Activated naive CD4-positive, alpha-beta T cell treated with anti-CD3 and anti-CD28 coated beads for 36 hours (primary cell): Measurements from ENCODE around the gene GET3. TPM values are rescaled to one million over a fixed set of nuclear protein-coding genes. Genes with fewer than 3 reads are reported as not detected.

Source experiments
- CTCF ChIA-PET: fragments of 350-600 bp; sonication (Branson Sonifier 250); formaldehyde crosslinking; loops from one replicate; lab custom pipeline; 2021; ENCODE audit warnings: antibody characterized with exemption; lab: Charles Lee
- DNase-seq: peaks from one replicate; pipeline ENCODE4 v3.0.0-alpha.2; 2020
- H3K27ac Mint-ChIP-seq: one replicate; pipeline ENCODE4 v1.8.0; 2021; ENCODE audit warnings: mild to moderate bottlenecking, mixed read lengths
- H3K27me3 Mint-ChIP-seq: one replicate; pipeline ENCODE4 v1.8.0; 2021; ENCODE audit warnings: low read depth, mixed read lengths
- H3K36me3 Mint-ChIP-seq: one replicate; pipeline ENCODE4 v1.8.0; 2021; ENCODE audit warnings: low read depth, mixed read lengths
- H3K4me1 Mint-ChIP-seq: one replicate; pipeline ENCODE4 v1.8.0; 2021; ENCODE audit warnings: low read depth, mixed read lengths
- H3K4me3 Mint-ChIP-seq: one replicate; pipeline ENCODE4 v1.8.0; 2021; ENCODE audit warnings: mild to moderate bottlenecking, moderate library complexity, mixed read lengths
- H3K9me3 Mint-ChIP-seq: one replicate; pipeline ENCODE4 v1.8.0; 2021; ENCODE audit warnings: mixed read lengths
- intact Hi-C: fragments of 100-400 bp; cut with micrococcal nuclease; formaldehyde crosslinking; loops from one replicate; pipeline ENCODE4 v1.15.1; 2023
- total RNA-seq, 2 experiments: library from RNA; stranded (reverse); gene quantifications; one replicate each; pipeline ENCODE4 v1.2.3, GENCODE V29; 2021

Gene GET3
- total RNA-seq, 2 experiments from 2014 or later = 47.7 TPM

GRCh38 chr19:12784394-12784870, 47.1 kb downstream of the GET3 start:
- Mint-ChIP-seq H3K27me3 (no peaks in the 10 kb centered on the region), H3K36me3 (no peaks in the 10 kb centered on the region), H3K4me1 (peaks cover 31% of the 10 kb centered on the region), H3K27ac (no peak overlapping the region), H3K9me3 (no peaks in the 10 kb centered on the region), H3K4me3 (no peak overlapping the region)
- intact Hi-C loops = loop anchor here (5.0 to 10.0 kb wide), 2 partner anchors 318 to 1060 kb away; partner anchors contain the start of gene LYL1
- CTCF ChIA-PET = no interaction called here
- no peak for DNase-seq

- peaks cover 27% of the 10 kb centered on the region for H3K4me1 Mint-ChIP-seq
- intact Hi-C loops = loop anchor here (5.0 to 10.0 kb wide), 2 partner anchors 317 to 1060 kb away; partner anchors contain the start of gene LYL1
- no peaks in the 10 kb centered on the region for H3K27me3 Mint-ChIP-seq
- CTCF ChIA-PET = interaction anchor here (0.7 to 4.5 kb wide), 2 partner anchors 7 to 11 kb away, joined by 4 to 36 read pairs; no protein-coding TSS in a partner anchor
- H3K36me3 Mint-ChIP-seq = no peaks in the 10 kb centered on the region
- no peak for DNase-seq
- no peak overlapping the region for H3K4me3 Mint-ChIP-seq
- no peak overlapping the region for H3K27ac Mint-ChIP-seq
- no peaks in the 10 kb centered on the region for H3K9me3 Mint-ChIP-seq
These were observed 47.7 kb downstream of the GET3 start for GRCh38 chr19:12784871-12785430.

- Mint-ChIP-seq H3K36me3 (no peaks in the 10 kb centered on the region), H3K4me3 (no peak overlapping the region), H3K27ac (no peak overlapping the region), H3K27me3 (no peaks in the 10 kb centered on the region), H3K9me3 (no peaks in the 10 kb centered on the region), H3K4me1 (peaks cover 27% of the 10 kb centered on the region)
- intact Hi-C loops = loop anchor here (10.0 kb wide), 1 partner anchor 1059 kb away; no protein-coding TSS in a partner anchor
- DNase-seq = no peak
- CTCF ChIA-PET = interaction anchor here (0.7 to 4.5 kb wide), 2 partner anchors 8 to 11 kb away, joined by 4 to 36 read pairs; no protein-coding TSS in a partner anchor
These were observed 48.2 kb downstream of the GET3 start for GRCh38 chr19:12785431-12786031.

- H3K36me3 Mint-ChIP-seq = peaks cover under 1% of the 10 kb centered on the region
- H3K9me3 Mint-ChIP-seq = no peaks in the 10 kb centered on the region
- no peaks in the 10 kb centered on the region for H3K27me3 Mint-ChIP-seq
- H3K27ac Mint-ChIP-seq = peak overlapping the region; percentile 30
- no peak overlapping the region for H3K4me3 Mint-ChIP-seq
- peaks cover 27% of the 10 kb centered on the region for H3K4me1 Mint-ChIP-seq
- DNase-seq = no peak
- intact Hi-C loops = loop anchor here (10.0 kb wide), 1 partner anchor 1058 kb away; no protein-coding TSS in a partner anchor
- CTCF ChIA-PET = interaction anchor here (1.8 to 4.5 kb wide), 2 partner anchors 9 to 10 kb away, joined by 10 to 36 read pairs; no protein-coding TSS in a partner anchor
These were observed 49.0 kb downstream of the GET3 start for GRCh38 chr19:12786141-12786870.

- H3K27ac Mint-ChIP-seq = peak overlapping the region; percentile 30
- H3K4me1 Mint-ChIP-seq = peaks cover 22% of the 10 kb centered on the region
- intact Hi-C loops = loop anchor here (10.0 kb wide), 1 partner anchor 1058 kb away; no protein-coding TSS in a partner anchor
- H3K36me3 Mint-ChIP-seq = peaks cover 4% of the 10 kb centered on the region
- no peaks in the 10 kb centered on the region for H3K9me3 Mint-ChIP-seq
- DNase-seq = no peak
- CTCF ChIA-PET = interaction anchor here (1.8 to 4.5 kb wide), 2 partner anchors 9 kb away, joined by 10 to 36 read pairs; no protein-coding TSS in a partner anchor
- H3K4me3 Mint-ChIP-seq = no peak overlapping the region
- H3K27me3 Mint-ChIP-seq = no peaks in the 10 kb centered on the region
These were observed 49.7 kb downstream of the GET3 start for GRCh38 chr19:12786952-12787351.

GRCh38 chr19:12787458-12787857, 50.2 kb downstream of the GET3 start:
- Mint-ChIP-seq H3K4me3 (no peak overlapping the region), H3K27me3 (no peaks in the 10 kb centered on the region), H3K27ac (no peak overlapping the region), H3K36me3 (peaks cover 6% of the 10 kb centered on the region), H3K9me3 (no peaks in the 10 kb centered on the region), H3K4me1 (peaks cover 19% of the 10 kb centered on the region)
- DNase-seq = no peak
- CTCF ChIA-PET = interaction anchor here (0.7 to 4.5 kb wide), 3 partner anchors 8 to 60 kb away, joined by 3 to 36 read pairs (median 10); no protein-coding TSS in a partner anchor
- intact Hi-C loops = loop anchor here (10.0 kb wide), 1 partner anchor 1057 kb away; no protein-coding TSS in a partner anchor

GRCh38 chr19:12788042-12788681, 50.9 kb downstream of the GET3 start:
- intact Hi-C loops = loop anchor here (2.0 to 10.0 kb wide), 2 partner anchors 455 to 1057 kb away; partner anchors contain the start of gene ZNF563
- no peak for DNase-seq
- CTCF ChIA-PET = interaction anchor here (0.7 to 4.5 kb wide), 3 partner anchors 8 to 60 kb away, joined by 3 to 36 read pairs (median 10); no protein-coding TSS in a partner anchor
- H3K27ac Mint-ChIP-seq = peak overlapping the region; percentile 95
- no peak overlapping the region for H3K4me3 Mint-ChIP-seq
- no peaks in the 10 kb centered on the region for H3K27me3 Mint-ChIP-seq
- peaks cover 19% of the 10 kb centered on the region for H3K4me1 Mint-ChIP-seq
- no peaks in the 10 kb centered on the region for H3K9me3 Mint-ChIP-seq
- H3K36me3 Mint-ChIP-seq = peaks cover 11% of the 10 kb centered on the region

GRCh38 chr19:12788682-12789097, 51.4 kb downstream of the GET3 start:
- Mint-ChIP-seq H3K27ac (peak overlapping the region; percentile 95), H3K9me3 (no peaks in the 10 kb centered on the region), H3K4me3 (peak overlapping the region; percentile 84), H3K36me3 (peaks cover 14% of the 10 kb centered on the region), H3K4me1 (peaks cover 15% of the 10 kb centered on the region), H3K27me3 (no peaks in the 10 kb centered on the region)
- peak; percentile 69 for DNase-seq
- CTCF ChIA-PET = interaction anchor here (4.5 kb wide), 1 partner anchor 11 kb away, joined by 36 read pairs; no protein-coding TSS in a partner anchor
- intact Hi-C loops = loop anchor here (2.0 to 10.0 kb wide), 2 partner anchors 456 to 1056 kb away; partner anchors contain the start of gene ZNF563

- intact Hi-C loops = loop anchor here (2.0 to 10.0 kb wide), 2 partner anchors 456 to 1056 kb away; partner anchors contain the start of gene ZNF563
- H3K36me3 Mint-ChIP-seq = peaks cover 14% of the 10 kb centered on the region
- no peaks in the 10 kb centered on the region for H3K9me3 Mint-ChIP-seq
- peak overlapping the region; percentile 95 for H3K27ac Mint-ChIP-seq
- no peaks in the 10 kb centered on the region for H3K27me3 Mint-ChIP-seq
- peak; percentile 51 for DNase-seq
- peak overlapping the region; percentile 97 for H3K4me3 Mint-ChIP-seq
- CTCF ChIA-PET = interaction anchor here (4.5 kb wide), 1 partner anchor 12 kb away, joined by 36 read pairs; no protein-coding TSS in a partner anchor
- H3K4me1 Mint-ChIP-seq = peaks cover 17% of the 10 kb centered on the region
These were observed 52.0 kb downstream of the GET3 start for GRCh38 chr19:12789098-12789903.

- Mint-ChIP-seq H3K9me3 (no peaks in the 10 kb centered on the region), H3K4me3 (peak overlapping the region; percentile 97), H3K36me3 (peaks cover 14% of the 10 kb centered on the region), H3K27ac (peak overlapping the region; percentile 96), H3K4me1 (peaks cover 25% of the 10 kb centered on the region), H3K27me3 (no peaks in the 10 kb centered on the region)
- intact Hi-C loops = loop anchor here (2.0 to 10.0 kb wide), 4 partner anchors 149 to 1055 kb away; partner anchors contain the start of genes CALR and ZNF563
- CTCF ChIA-PET = interaction anchor here (0.9 to 13.8 kb wide), 3 partner anchors 12 to 25 kb away, joined by 4 to 303 read pairs (median 36); partner anchors contain the start of gene HOOK2
- DNase-seq = peak; percentile 97
These were observed 52.8 kb downstream of the GET3 start for GRCh38 chr19:12789904-12790619.
